ENCODE measurements around the gene ARHGAP24.

- TF ChIP-seq, protein P1, sequence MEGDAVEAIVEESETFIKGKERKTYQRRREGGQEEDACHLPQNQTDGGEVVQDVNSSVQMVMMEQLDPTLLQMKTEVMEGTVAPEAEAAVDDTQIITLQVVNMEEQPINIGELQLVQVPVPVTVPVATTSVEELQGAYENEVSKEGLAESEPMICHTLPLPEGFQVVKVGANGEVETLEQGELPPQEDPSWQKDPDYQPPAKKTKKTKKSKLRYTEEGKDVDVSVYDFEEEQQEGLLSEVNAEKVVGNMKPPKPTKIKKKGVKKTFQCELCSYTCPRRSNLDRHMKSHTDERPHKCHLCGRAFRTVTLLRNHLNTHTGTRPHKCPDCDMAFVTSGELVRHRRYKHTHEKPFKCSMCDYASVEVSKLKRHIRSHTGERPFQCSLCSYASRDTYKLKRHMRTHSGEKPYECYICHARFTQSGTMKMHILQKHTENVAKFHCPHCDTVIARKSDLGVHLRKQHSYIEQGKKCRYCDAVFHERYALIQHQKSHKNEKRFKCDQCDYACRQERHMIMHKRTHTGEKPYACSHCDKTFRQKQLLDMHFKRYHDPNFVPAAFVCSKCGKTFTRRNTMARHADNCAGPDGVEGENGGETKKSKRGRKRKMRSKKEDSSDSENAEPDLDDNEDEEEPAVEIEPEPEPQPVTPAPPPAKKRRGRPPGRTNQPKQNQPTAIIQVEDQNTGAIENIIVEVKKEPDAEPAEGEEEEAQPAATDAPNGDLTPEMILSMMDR (IDR thresholded peaks at IDR 0.05), result no peak
- TF ChIP-seq POLR2A (IDR thresholded peaks at IDR 0.05), result no peak
These were observed 280.3 kb downstream of the ARHGAP24 start for GRCh38 chr4:85755285-85755684.

Measured in right lobe of liver (tissue), 4 donors.